Stimulated activated CD8-positive, alpha-beta memory T cell treated with anti-CD3 and anti-CD28 coated beads, Interleukin-12 subunit alpha, Interleukin-12 subunit beta, amount 100 ng/mL, for 24 hours (primary cell): ENCODE measurements around the gene ANKRD12.
"Not testable (repeated sequence)": the region's sequence is repeated elsewhere in the genome, so short reads cannot be mapped to it uniquely, and the experiment has no call there.

Experiments
- DNase-seq: peaks from one replicate; pipeline ENCODE4 v3.0.0-alpha.2; 2020; ENCODE audit errors: extremely low read depth

ANKRD12 gene

DNA sequence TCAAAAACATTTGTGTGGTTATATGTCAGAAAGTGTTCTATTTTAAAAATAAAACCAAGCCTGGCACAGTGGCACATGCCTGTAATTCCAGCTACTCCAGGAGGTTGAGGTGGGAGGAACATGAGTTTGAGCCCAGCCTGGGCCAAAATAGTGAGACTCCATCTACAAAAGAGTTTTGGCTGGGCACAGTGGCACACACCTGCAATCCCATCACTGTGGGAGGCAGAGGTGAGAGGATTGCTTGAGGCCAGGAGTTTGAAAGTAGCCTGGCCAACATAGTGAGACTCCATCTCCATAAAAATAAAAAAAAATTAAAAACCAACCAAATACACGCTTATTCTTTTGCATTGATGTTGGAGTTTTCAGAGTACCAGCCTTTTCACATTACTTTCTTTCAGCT is 9.6 kb downstream of the ANKRD12 start:
- DNase-seq = no peak

DNA sequence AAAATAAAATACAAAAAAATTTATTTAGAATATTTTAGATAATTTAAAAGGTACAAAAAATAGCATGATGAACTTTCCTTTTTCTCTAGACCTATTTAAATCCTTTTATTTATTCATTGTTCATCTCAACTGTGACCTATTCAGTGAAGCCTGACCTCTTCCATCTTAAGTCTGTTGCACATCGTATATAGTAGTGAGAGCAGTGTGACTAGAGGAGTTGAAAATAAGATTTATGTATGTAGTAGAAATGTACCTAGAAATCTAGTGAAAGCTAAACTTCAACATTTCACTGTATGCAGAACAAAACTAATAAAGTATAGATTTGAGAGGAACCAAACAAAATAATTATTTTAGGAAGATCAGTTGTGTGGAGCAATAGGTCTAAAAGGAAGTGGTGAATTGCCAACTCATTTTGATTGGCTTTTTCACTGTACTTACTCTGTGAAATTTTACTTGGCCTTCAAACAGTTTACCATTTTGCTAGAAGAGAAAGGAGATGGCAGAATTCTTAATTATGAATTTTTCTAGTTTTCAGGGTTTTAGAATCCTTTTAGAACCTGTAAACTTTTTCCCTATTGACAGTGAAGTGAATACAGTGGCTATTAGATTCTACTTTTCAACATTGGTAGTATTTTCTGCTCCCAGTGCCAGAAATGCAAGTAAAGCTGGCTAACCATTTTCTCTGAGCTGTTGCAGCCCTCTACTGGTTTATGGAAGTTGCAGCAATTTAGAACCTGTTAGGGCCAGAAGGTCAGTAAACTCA is 11.0 kb downstream of the ANKRD12 start:
- no peak for DNase-seq

DNA sequence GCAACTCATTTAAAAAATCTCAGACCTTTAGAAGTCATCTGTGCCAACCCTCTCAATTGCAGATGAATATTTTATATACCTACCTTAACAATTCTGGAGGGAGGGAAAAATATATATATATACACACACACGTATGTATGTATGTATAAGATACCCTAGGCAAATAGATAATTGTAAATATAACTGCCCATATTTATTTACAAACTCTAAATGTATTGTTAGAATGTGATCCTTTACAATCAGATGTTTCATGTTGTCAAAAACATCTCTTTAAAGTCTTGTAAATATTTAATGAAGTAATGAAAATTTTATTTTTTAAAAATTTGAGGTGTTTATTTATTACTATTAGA is 11.6 kb downstream of the ANKRD12 start:
- DNase-seq = no peak

DNA sequence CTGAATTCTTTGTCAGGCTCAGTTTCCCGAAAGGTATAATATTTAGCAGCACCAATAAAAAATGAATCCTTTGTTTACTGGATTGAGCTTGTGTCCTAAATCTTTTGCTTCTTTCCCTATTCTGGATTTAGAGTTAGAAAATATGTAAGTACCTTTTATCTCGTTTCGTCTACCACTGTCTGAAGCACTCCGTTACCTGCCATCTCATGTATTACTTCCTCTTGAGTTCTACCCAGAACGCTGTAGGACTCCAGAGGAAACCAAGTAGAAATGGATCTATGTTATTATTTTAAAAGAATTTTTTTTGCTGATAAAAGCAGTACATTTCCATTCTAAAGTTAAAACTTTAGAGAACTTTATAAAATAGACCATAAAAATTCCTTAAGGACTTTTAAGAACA is 13.5 kb downstream of the ANKRD12 start:
- DNase-seq = no peak

DNA sequence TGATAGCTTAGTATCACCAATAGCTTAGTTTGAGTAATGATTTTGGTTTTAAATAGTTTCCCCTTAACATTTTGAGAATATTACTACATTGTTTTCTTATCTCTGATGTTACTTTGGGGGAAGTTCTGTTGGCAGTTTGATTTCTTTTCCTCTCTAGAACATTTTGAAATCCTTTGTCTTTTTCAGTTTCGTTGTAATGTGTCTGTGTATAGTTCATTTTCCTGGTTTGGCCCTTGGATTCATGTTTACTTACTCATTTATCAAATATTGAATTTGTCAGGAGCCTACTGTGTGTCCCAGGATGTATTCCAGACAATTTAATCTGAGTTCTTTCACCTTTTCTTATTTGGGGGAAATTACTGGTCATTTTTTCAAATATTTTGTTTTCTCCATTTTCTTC is 16.7 kb downstream of the ANKRD12 start:
- DNase-seq = no peak

DNA sequence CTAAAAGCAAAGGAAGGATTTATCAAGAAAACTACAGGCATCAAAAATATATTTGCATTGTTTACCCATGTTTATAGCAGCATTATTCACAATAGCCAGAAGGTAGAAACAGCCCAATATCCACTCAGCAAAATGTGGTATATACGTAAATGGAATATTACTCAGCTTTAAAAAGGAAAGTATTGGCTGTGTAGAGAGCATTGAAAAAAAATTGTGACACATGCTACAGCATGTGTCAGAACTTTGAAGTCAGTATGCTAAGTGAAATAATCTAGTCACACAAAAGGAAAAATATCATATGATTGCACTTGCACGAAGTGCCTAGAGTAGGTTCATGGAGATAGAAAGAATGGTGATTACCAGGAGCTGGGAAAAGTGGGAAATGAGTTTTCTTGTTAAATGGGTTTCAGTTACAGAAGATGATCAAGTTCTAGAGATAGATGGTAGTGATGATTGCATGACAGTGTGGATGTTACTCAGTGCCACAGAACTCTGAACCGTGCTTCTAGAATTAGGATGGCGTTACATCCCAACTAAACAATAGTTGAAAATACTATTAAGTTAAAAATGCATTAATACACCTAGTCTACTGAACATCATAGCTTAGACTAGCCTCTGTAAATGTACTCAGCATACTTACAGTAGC is 20.1 kb downstream of the ANKRD12 start:
- DNase-seq = no peak

DNA sequence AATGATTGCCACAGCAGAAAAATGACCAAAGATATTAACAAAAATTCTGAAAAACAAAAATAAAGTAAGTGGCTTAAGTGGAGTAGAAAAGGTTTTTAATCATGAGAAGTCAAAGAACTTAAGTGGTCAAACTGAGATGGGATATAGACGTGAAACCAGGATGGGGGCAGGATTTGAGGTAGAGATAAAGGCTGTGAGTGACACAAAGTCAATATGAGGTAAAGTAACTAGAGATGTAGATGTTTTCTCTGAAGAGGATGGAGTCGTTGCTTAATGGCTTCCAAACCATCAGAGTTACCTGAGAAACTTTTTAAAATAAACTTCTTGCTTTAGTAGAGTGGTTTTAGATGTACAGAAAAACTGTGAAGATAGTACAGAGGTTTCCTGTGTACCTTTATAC is 21.2 kb downstream of the ANKRD12 start:
- no peak for DNase-seq

DNA sequence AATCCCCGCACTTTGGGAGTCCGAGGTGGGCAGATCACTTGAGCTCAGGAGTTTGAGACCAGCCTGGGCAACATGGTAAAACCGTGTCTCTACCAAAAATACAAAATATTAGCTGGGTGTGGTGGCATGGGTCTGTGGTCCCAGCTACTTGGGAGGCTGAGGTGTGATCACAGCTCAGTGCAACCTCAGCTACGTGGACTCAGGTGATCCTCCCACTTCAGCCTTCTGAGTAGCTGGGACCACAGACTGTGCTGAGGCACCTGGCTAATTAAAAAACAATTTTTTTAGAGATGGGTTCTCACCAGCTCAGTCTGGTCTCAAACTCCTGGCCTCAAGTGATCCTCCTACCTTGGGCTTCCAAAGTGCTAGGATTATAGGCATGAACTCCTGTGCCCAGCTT is 23.4 kb downstream of the ANKRD12 start:
- no peak for DNase-seq

DNA sequence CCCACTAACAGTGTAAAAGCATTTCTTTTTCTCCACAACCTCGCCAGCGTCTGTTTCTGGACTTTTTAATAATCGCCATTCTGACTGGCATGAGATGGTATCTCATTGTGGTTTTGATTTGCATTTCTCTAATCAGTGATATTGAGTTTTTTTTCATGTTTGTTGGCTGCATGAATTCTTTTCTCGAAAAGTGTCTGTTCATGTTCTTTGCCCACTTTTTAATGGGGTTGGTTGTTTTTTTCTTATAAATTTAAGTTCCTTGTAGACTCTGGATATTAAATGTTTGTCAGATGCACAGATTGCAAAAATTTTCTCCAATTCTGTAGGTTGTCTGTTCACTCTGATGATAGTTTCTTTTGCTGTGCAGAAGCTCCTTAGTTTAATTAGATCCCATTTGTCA is 26.1 kb downstream of the ANKRD12 start:
- DNase-seq = not testable (repeated sequence)

DNA sequence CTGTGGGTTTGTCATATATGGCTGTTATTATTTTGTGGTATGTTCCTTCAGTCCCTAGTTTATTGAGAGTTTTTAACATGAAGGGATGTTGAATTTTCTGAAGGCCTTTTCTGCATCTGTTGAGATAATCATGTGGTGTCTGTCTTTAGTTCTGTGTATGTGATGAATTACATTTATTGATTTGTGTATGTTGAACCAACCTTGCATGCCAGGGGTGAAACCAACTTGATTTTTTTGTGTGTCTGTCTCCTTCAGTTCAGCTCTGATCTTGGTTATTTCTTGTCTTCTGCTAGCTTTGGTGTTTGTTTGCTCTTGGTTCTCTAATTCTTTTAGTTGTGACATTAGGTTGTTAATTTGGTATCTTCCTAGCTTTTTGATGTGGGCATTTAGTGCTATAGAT is 27.6 kb downstream of the ANKRD12 start:
- DNase-seq = not testable (repeated sequence)

DNA sequence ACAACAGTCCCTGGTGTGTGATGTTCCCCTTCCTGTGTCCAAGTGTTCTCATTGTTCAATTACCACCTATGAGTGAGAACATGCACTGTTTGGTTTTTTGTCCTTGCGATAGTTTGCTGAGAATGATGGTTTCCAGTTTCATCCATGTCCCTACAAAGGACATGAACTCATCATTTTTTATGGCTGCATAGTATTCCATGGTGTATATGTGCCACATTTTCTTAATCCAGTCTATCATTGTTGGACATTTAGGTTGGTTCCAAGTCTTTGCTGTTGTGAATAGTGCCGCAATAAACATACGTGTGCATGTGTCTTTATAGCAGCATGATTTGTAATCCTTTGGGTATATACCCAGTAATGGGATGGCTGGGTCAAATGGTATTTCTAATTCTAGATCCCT is 29.3 kb downstream of the ANKRD12 start:
- DNase-seq = not testable (repeated sequence)

DNA sequence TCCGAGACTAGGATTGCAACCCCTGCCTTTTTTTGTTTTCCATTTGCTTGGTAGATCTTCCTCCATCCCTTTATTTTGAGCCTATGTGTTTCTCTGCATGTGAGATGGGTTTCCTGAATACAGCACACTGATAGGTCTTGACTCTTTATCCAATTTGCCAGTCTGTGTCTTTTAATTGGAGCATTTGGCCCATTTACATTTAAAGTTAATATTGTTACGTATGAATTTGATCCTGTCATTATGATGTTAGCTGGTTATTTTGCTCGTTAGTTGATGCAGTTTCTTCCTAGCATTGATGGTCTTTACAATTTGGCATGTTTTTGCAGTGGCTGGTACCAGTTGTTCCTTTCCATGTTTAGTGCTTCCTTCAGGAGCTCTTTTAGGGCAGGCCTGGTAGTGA is 32.9 kb downstream of the ANKRD12 start:
- DNase-seq = not testable (repeated sequence)

DNA sequence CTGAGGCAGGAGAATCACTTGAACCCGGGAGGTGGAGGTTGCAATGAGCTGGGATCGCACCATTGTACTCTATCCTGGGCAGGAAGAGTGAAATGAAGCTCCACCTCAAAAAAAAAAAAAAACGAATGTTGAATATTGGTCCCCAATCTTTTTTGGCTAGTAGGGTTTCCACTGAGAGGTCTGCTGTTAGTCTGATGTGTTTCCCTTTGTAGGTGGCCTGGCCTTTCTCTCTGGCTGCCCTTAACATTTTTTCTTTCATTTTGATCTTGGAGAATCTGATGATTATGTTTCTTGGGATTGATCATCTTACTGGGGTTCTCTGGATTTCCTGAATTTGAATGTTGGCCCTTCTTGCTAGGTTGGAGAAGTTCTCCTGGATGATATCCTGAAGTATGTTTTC is 35.3 kb downstream of the ANKRD12 start:
- DNase-seq = not testable (repeated sequence)

DNA sequence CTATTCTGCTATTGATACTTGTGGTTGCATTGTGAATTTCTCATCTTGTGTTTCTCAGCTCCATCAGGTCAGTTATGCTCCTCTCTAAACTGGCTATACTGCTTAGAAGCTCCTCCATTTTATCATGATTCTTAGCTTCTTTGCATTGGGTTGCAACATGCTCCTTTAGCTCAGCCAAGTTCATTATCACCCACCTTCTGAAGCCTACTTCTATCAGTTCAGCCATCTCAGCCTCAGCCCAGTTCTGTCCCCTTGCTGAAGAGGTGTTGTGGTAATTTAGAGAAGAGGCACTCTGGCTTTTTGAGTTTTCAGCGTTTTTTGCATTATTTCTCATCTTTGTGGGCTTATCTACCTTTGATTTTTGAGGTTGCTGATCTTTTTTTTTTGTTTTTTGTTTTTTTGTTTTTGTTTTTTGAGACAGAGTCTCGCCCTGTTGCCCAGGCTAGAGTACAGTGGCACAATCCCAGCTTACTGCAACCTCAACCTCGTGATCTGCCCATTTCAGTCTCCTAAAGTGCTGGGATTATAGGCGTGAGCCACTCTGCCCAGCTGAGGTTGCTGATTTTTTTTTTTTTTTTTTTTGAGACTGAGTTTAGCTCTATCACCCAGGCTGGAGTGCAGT is 36.0 kb downstream of the ANKRD12 start:
- no peak for DNase-seq

DNA sequence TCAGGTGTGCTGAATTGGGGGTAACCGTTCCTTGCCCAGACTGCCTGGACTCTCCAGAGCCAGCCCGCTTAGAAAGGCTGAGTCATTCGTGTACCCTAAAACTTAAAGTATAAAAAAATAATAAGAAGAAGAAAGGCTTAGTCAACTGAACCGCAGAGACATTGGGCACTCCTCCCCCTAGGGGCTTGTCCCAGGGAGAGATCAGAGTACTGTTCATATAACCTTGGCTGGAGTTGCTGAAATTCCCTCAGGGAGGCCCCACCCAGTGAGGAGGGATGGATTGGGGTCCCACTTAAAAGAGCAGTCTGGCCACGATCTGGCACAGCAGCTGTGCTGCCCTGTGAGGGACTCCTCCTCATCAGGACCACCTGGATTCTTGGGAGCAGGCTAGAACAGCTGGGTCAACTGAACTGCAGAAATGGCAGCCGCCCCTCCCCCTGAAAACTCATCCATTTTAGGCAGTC is 37.2 kb downstream of the ANKRD12 start:
- no peak for DNase-seq

DNA sequence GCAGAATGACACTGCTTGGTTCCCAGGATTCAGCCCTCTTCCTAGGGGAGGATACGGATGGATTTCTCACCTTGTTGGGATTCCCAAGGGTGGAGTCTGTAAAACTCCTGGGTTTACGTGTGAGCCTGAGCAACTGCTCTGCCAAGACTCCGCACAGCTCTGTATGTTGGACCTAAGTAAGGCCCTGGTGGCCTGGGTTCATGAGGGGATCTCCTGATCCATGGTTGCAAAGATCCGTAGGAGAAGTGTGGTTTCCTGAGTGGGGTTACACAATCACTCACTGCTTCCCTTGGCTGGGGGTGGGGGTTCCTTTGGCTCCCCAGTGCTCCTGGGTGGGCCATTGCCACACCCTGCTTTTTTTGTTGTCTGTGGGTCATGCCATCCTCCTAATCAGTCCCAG is 37.7 kb downstream of the ANKRD12 start:
- no peak for DNase-seq

DNA sequence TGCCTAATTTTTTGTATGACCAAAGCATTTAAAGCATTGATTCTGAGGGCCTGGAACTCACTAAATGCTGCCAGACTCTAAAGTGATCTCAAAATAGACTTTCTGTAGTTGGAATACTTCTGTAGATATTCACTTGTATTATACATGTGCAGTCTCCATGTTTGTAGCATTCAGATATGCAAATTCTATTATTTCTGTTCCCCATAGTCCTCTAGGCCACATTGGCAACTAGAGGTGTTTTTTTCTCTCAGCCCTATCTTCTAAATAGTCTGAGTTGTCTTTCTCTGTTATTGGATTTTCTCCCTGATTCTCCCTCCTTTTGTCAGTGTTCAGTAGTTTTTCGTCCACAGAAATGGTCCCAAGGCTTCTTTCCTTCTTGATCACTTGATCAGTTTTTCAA is 38.5 kb downstream of the ANKRD12 start:
- no peak for DNase-seq

DNA sequence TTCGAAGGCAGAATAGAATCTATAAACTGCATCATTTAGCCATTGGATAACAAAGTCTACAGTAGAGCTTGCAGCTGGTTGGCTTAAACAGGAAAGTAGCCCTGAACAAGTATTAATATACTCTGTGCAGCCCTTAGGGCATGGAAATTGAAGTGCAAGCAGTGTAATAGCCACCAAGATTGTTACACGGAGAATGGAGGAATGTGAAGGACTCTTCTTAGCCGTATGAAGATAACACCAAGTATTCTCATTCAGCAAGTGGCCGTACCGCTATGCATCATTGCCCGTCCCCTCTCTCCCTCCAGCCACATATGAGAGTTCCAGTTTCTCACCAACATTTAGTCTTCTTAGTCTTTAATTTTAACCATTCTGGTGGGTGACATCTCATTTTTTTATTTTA is 40.5 kb downstream of the ANKRD12 start:
- no peak for DNase-seq

DNA sequence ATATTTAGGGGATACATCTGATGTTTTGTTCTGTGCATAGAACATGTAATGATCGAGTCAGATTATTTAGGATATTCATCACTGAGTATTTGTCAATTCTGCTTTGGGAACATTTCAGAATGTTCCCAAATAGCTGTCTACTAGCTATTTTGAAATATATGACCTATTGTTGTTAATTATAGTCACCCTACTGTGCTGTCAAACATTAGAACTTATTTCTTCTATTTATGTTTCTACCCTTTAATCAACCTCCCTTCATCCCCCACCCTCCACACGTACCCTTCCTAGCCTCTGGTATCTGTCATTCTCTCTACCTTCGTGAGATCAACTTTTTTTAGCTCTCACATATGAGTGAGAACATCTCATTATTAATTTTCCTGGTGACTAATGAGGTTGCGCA is 40.9 kb downstream of the ANKRD12 start:
- no peak for DNase-seq

DNA sequence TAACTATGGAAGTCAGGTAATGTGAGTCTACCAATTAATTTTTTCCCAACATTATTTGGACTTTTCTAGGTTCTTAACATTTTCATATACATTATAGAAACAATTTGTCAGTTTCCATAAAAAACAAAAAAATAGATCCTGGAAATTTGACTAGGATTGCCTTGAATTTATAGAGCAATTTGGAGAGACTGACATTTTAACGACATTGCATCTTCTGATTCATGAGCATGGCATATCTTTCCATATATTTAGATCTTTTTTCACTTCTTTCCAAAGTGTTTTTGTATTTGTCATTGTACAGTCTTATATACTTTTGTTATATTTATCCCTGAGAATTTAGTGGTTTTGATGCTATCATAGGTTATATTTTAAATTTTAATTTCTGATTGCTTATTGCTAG is 42.0 kb downstream of the ANKRD12 start:
- DNase-seq = no peak

DNA sequence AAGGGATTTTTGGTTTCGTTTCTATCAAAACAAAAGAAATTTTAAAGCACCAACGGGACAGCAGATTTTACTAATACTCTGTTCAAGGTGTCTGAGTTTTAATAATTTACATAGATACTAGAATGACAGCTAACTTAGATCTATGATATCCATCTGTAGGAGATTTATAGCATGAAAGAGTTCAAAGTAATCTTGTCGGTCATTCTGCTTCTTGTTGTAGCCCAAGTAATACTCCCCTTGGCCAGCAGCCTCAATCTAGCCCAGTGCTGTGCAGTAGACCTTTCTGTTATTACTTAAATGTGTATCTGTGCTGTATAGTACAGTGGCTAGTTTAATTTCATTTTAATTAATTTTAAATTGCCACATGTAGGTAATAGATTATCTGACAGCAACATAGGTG is 44.7 kb downstream of the ANKRD12 start:
- no peak for DNase-seq

DNA sequence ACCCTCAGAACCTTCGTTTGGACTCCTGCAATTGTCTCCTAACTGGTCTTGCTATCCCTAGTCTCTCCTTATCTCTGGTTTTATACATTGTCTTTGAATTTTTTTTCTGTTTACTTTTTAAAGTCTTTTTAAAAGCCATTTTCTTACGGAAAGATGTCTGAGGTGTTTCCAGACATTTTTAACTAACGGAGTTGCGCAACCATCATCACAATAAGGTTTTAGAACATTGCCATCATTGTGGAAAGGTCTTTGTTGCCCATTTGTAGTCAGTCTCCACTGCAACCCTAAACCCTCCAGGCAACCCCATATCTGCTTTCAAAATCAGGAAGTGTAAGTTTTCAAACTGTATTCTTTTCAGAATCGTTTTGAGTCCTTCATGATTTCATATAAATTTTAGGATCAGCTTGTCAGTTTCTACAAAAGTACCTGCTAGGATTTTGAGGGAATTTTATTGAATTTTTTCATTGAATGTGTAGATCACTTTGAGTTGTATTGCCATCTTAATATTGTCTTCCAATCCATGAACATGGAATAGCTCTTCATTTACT is 46.3 kb downstream of the ANKRD12 start:
- DNase-seq = no peak
